Measurements from ENCODE around the gene PLCG1.

Gene PLCG1

DNA sequence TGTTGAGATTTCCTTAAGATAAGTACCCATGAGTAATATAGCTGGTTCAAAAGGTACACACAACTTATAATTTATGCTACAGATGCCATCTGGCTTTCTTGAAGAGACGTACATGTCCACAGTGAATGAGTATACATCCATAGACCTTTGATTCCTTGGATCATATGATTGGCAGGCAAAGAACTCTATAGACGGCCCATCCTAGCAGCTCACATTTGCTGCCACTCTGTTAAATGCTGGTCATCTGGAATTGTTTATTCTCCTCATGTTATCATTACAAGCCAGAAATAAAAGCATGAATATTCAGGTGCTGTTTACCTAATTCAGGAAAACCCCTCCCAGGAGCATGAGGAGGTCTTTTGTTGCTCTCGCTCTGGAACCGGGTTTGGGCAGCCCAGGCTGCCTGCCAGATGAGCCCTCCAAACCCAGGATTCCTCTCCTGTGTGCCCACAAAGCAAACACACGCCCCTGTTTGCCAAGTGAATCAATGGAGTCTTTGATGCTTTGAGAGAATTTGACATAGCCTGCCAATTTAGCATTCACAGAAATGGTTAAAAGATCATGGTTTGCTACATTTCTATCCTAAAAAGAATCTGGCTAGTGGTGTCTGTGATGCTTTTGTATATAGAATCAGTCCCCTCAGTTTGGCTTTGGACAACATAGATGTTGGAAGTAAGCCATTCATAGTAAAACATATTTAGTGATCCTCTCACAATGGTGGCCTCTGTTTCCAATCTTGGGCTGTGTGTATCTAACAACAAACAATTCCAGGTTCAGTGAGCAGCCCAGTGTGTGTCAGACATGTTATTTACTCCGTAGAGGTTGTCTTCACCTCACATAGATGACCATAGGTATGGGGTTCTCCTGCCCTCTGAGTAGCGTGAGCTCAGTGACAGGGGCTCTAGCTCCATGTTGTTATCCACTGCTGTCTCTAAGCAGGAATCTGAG is 17.5 kb upstream of the PLCG1 start:
- H3K9me3 Mint-ChIP-seq = no peaks in the 10 kb centered on the region
- peaks cover 15% of the 10 kb centered on the region for H3K4me1 Mint-ChIP-seq
- H3K27ac Mint-ChIP-seq = no peak overlapping the region
- H3K36me3 Mint-ChIP-seq (ENCODE audit: low read depth) = peaks cover 83% of the 10 kb centered on the region
- TF ChIP-seq, protein P1, sequence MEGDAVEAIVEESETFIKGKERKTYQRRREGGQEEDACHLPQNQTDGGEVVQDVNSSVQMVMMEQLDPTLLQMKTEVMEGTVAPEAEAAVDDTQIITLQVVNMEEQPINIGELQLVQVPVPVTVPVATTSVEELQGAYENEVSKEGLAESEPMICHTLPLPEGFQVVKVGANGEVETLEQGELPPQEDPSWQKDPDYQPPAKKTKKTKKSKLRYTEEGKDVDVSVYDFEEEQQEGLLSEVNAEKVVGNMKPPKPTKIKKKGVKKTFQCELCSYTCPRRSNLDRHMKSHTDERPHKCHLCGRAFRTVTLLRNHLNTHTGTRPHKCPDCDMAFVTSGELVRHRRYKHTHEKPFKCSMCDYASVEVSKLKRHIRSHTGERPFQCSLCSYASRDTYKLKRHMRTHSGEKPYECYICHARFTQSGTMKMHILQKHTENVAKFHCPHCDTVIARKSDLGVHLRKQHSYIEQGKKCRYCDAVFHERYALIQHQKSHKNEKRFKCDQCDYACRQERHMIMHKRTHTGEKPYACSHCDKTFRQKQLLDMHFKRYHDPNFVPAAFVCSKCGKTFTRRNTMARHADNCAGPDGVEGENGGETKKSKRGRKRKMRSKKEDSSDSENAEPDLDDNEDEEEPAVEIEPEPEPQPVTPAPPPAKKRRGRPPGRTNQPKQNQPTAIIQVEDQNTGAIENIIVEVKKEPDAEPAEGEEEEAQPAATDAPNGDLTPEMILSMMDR (IDR thresholded peaks at IDR 0.05; ENCODE audit: unreplicated experiment in 3 of 3) = no peak
- no peaks in the 10 kb centered on the region for H3K27me3 Mint-ChIP-seq (ENCODE audit: low read depth)
- no peak overlapping the region for H3K4me3 Mint-ChIP-seq

DNA sequence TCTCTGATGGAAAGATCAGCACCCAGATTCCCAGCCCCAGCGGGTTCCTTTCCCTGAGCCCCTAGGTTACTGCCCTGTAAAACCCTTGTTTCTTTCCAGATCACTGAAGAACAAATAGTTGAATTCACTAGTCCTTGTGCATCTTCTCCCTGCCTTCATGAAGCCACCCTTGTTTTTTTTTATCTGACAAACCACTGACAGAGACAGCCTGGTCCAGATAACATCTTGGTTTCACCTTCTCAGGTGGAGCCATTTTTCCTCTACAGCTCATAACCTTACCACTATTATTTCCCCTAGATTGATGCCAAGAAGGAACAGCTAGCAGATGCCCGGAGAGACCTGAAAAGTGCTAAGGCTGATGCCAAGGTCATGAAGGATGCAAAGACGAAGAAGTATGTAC is 15.9 kb upstream of the PLCG1 start:
- TF ChIP-seq, protein P1 (IDR thresholded peaks at IDR 0.05; ENCODE audit: unreplicated experiment in 3 of 3) = no peak
- Mint-ChIP-seq H3K27me3 (ENCODE audit: low read depth) (no peaks in the 10 kb centered on the region), H3K4me1 (peaks cover 15% of the 10 kb centered on the region), H3K27ac (no peak overlapping the region), H3K4me3 (no peak overlapping the region), H3K9me3 (no peaks in the 10 kb centered on the region), H3K36me3 (ENCODE audit: low read depth) (peaks cover 83% of the 10 kb centered on the region)

DNA sequence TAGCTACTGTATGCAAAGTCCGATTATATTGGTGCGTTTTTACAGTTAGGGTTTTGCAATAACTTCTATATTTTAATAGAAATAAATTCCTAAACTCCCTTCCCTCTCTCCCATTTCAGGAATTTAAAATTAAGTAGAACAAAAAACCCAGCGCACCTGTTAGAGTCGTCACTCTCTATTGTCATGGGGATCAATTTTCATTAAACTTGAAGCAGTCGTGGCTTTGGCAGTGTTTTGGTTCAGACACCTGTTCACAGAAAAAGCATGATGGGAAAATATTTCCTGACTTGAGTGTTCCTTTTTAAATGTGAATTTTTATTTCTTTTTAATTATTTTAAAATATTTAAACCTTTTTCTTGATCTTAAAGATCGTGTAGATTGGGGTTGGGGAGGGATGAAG is 13.7 kb upstream of the PLCG1 start:
- Mint-ChIP-seq H3K27me3 (ENCODE audit: low read depth) (no peaks in the 10 kb centered on the region), H3K4me3 (no peak overlapping the region), H3K9me3 (no peaks in the 10 kb centered on the region), H3K4me1 (peaks cover 10% of the 10 kb centered on the region), H3K36me3 (ENCODE audit: low read depth) (peaks cover 82% of the 10 kb centered on the region), H3K27ac (no peak overlapping the region)
- TF ChIP-seq, protein P1 (IDR thresholded peaks at IDR 0.05; ENCODE audit: unreplicated experiment in 3 of 3) = no peak

DNA sequence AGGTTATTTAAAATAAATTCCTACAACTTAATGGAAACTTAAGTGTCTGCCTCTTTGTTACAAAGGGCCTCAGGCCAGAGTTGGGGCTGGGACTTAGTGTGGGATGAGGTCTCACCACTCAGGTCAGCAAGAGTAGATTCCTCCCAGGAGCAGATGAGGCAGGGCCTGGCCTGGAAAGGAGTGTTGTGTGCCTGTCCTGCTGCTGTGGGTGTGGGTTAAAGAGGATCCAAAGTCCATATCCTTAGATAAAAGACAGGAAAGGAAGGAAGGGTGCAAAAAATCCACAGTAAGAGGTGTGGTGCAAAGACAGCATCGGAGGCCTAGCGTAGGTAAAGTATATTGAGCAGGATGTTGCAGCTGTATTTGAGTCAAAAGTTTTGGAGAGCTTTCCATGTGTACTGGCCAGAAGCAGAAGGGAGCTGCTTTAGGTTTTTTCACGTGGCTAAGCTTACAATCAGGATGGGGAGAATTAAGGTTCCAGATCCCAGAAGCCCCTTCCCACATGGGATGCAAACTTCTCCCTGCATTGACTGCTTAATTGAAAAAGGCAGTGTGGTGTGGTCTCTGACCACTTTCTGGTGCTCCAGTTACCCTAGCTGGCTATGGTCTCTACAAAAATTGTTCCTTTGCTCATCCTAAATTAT is 12.8 kb upstream of the PLCG1 start:
- Mint-ChIP-seq H3K4me3 (no peak overlapping the region), H3K27me3 (ENCODE audit: low read depth) (no peaks in the 10 kb centered on the region), H3K9me3 (no peaks in the 10 kb centered on the region), H3K4me1 (peaks cover 6% of the 10 kb centered on the region), H3K27ac (peak overlapping the region in 1 of 3 experiments; percentile 48), H3K36me3 (ENCODE audit: low read depth) (peaks cover 83% of the 10 kb centered on the region)
- TF ChIP-seq, protein P1 (IDR thresholded peaks at IDR 0.05; ENCODE audit: unreplicated experiment in 3 of 3) = no peak

DNA sequence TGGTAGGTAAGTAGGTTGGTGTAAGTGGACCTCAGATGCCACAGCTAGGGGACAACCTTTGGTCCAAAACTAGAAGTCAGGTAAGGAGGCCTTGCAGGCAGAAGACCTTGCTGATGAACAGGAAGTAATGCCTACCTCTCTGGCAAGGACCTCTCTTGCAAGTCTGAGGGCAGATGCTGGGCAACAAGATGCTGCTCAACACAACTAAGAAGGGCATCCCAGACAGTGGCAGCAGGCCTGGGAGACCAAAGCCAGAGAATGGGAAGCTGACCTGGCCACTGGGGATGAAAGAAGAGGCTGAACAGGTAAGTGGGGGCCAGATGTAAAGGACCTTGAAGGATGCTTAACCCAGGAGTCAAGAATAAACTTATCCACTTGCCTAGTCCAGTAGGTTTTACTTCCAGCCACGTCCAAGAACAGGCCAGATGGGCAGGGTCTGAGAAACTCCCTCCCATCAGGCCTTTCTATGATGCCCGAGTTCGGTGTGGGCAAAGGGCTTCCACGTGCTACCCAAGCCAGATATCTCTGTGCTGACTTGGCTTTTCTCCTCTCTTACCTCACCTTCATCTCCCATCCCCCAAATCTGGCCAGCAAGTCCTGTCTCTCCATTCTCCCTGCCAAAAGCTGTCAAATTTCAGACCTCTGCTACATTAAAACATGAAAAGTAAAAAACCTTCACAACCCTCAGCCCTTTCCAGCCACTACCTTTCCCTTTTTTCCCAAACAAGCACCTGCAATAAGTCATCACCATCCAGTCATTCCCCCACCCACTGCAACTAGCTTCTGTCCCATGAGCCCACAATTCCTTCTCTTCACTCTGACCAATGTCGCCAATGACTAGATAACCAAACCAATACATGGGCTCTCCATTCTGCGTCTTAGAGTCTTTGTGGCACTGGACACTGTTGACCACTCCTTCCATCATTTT is 11.5 kb upstream of the PLCG1 start:
- Mint-ChIP-seq H3K4me1 (peaks cover 6% of the 10 kb centered on the region), H3K9me3 (no peaks in the 10 kb centered on the region), H3K27ac (peak overlapping the region in 1 of 3 experiments; percentile 37), H3K27me3 (ENCODE audit: low read depth) (no peaks in the 10 kb centered on the region), H3K36me3 (ENCODE audit: low read depth) (peaks cover 80% of the 10 kb centered on the region), H3K4me3 (no peak overlapping the region)
- TF ChIP-seq, protein P1 (IDR thresholded peaks at IDR 0.05; ENCODE audit: unreplicated experiment in 3 of 3) = no peak

All from nephron (organoid).